Measurements from ENCODE around the gene DAAM1. TPM values are rescaled to one million over a fixed set of nuclear protein-coding genes. Genes with fewer than 3 reads are reported as not detected.

The DAAM1 gene
- total RNA-seq, 3 donors from 2014 or later: 50.1 to 95.9 (median 64.2) TPM

DNA sequence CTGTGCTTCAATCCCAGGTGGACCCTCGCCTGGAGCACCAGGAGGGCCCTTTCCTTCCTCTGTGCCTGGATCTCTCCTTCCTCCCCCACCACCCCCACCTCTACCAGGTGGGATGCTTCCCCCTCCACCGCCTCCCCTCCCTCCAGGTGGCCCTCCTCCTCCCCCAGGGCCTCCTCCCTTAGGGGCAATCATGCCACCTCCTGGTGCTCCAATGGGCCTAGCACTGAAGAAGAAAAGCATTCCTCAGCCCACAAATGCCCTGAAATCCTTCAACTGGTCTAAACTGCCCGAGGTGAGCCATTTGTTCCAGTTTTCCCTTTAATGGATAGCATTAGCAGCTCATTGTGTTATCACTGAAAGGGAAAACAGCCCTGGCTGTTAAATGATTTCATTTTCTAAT lies 142.8 kb downstream of the DAAM1 start:
- TF ChIP-seq POLR2AphosphoS5 (IDR thresholded peaks at IDR 0.05) (no peak), POLR2A (IDR thresholded peaks at IDR 0.05) (no peak)
- TF ChIP-seq, protein P1, sequence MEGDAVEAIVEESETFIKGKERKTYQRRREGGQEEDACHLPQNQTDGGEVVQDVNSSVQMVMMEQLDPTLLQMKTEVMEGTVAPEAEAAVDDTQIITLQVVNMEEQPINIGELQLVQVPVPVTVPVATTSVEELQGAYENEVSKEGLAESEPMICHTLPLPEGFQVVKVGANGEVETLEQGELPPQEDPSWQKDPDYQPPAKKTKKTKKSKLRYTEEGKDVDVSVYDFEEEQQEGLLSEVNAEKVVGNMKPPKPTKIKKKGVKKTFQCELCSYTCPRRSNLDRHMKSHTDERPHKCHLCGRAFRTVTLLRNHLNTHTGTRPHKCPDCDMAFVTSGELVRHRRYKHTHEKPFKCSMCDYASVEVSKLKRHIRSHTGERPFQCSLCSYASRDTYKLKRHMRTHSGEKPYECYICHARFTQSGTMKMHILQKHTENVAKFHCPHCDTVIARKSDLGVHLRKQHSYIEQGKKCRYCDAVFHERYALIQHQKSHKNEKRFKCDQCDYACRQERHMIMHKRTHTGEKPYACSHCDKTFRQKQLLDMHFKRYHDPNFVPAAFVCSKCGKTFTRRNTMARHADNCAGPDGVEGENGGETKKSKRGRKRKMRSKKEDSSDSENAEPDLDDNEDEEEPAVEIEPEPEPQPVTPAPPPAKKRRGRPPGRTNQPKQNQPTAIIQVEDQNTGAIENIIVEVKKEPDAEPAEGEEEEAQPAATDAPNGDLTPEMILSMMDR (IDR thresholded peaks at IDR 0.05): no peak
- H3K27ac ChIP-seq: peak overlapping the region in 1 of 2 donors; percentile 19
- H3K9me3 ChIP-seq: no peaks in the 10 kb centered on the region
- no peak overlapping the region for H3K4me3 ChIP-seq
- H3K27me3 ChIP-seq: no peaks in the 10 kb centered on the region
- no peaks in the 10 kb centered on the region for H3K36me3 ChIP-seq
- intact Hi-C loops (cut with DNase I; ENCODE audit: low total_unique reads): no loop called here
- H3K4me1 ChIP-seq: peaks cover 0 to 18% of the 10 kb centered on the region in 2 donors
- DNase-seq (ENCODE audit: low spot score in 2 of 2): no peak

DNA sequence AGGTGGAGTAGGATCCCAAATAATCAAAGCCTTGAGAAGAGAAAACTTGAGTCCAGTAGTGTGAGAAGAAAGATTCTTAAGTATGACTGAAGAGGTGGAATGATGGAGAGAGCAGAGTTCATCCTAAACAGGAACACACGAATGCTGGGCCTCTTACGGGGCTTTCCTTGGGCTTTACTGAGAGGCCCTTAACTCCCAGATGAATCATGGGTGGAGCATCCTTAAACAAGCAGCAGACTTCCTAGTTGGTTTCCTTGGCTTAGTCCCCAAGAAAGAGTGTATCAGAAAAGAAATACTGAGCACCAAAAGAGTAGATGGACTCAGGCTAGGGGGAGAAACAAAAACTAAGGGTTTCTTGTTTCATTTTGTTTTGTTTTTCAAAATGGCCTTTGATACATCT lies 144.3 kb downstream of the DAAM1 start:
- no peaks in the 10 kb centered on the region for H3K27me3 ChIP-seq
- no peak overlapping the region for H3K4me3 ChIP-seq
- H3K36me3 ChIP-seq: no peaks in the 10 kb centered on the region
- DNase-seq (ENCODE audit: low spot score in 2 of 2): no peak
- no peak for TF ChIP-seq POLR2AphosphoS5 (IDR thresholded peaks at IDR 0.05)
- TF ChIP-seq POLR2A (IDR thresholded peaks at IDR 0.05): no peak
- TF ChIP-seq, protein P1 (IDR thresholded peaks at IDR 0.05): no peak
- peaks cover 0 to 27% of the 10 kb centered on the region in 2 donors for H3K4me1 ChIP-seq
- peak overlapping the region; percentile 81 to 87 for H3K27ac ChIP-seq
- intact Hi-C loops (cut with DNase I; ENCODE audit: low total_unique reads): no loop called here
- no peaks in the 10 kb centered on the region for H3K9me3 ChIP-seq

DNA sequence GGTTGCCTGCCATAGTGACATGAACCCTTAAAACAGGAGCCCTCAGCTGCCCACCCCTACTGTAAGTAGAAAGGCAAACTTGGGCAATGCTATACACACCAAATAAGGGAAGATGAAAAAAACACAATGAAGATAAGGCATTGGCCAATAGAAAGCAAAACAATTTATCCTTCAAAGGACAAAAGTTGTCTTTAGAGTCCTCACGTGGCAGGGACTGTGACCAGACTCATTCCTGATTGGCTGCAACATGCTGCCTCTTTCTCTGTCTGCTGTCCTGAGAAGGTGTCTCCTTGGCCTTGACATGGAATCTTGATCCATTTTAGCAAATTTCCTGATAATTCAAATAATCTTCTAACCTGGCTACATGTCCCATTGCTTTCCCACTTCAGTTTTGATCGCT lies 144.8 kb downstream of the DAAM1 start:
- no peak for DNase-seq (ENCODE audit: low spot score in 2 of 2)
- Histone ChIP-seq H3K9me3 (no peaks in the 10 kb centered on the region), H3K27me3 (no peaks in the 10 kb centered on the region), H3K27ac (peak overlapping the region; percentile 81 to 87), H3K4me3 (no peak overlapping the region), H3K4me1 (peaks cover 0 to 29% of the 10 kb centered on the region in 2 donors), H3K36me3 (no peaks in the 10 kb centered on the region)
- intact Hi-C loops (cut with DNase I; ENCODE audit: low total_unique reads): no loop called here
- TF ChIP-seq, protein P1 (IDR thresholded peaks at IDR 0.05): no peak
- TF ChIP-seq POLR2AphosphoS5 (IDR thresholded peaks at IDR 0.05) (no peak), POLR2A (IDR thresholded peaks at IDR 0.05) (no peak)

DNA sequence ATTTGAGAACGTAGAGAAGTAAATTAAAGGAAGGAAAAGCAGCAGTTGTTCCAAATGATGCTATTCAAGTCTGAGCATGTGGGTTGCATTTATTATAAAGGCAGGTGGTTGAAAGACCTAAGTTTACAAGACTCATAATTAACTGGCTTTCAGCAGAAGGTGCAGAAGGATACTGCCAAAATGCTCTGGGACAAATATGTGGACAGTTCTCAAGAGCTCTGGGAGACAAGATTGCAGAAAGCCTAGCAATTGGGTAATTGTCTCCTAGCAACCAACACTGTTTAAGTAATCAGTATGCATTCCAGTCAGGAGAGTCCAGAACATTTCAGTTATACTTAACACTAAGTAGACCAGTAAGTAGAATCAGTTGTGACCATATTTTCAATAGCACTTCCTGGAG lies 145.2 kb downstream of the DAAM1 start:
- Histone ChIP-seq H3K36me3 (no peaks in the 10 kb centered on the region), H3K27me3 (no peaks in the 10 kb centered on the region), H3K27ac (peak overlapping the region; percentile 83 to 87), H3K9me3 (no peaks in the 10 kb centered on the region), H3K4me1 (peaks cover 0 to 29% of the 10 kb centered on the region in 2 donors), H3K4me3 (no peak overlapping the region)
- TF ChIP-seq, protein P1 (IDR thresholded peaks at IDR 0.05): no peak
- TF ChIP-seq POLR2AphosphoS5 (IDR thresholded peaks at IDR 0.05): peak in 1 of 3 donors; percentile 57
- intact Hi-C loops (cut with DNase I; ENCODE audit: low total_unique reads): no loop called here
- peak in 1 of 2 donors; percentile 72 for DNase-seq (ENCODE audit: low spot score in 2 of 2)

DNA sequence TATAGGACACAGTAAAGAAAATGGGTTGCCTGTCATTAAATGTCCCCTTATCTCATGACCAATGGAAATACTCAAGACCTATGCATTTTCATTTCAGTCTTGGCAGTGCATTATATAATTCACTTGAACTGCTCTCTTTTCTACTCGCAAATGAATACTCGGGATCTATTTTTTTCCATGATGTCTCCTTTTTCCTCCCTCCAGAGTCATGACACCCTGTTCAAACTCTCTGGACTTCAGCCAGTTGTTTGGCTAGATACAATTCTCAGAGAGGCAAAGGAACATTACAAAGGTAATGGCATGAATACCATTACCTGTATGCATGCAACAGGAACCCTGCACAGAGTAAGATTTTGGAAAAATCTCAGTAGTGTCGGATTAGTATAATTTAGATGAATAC lies 145.8 kb downstream of the DAAM1 start:
- no peak for DNase-seq (ENCODE audit: low spot score in 2 of 2)
- H3K36me3 ChIP-seq: no peaks in the 10 kb centered on the region
- H3K27ac ChIP-seq: peak overlapping the region; percentile 83 to 87
- H3K4me1 ChIP-seq: peaks cover 0 to 29% of the 10 kb centered on the region in 2 donors
- TF ChIP-seq POLR2AphosphoS5 (IDR thresholded peaks at IDR 0.05): no peak
- TF ChIP-seq, protein P1 (IDR thresholded peaks at IDR 0.05): no peak
- TF ChIP-seq POLR2A (IDR thresholded peaks at IDR 0.05): no peak
- no peaks in the 10 kb centered on the region for H3K27me3 ChIP-seq
- intact Hi-C loops (cut with DNase I; ENCODE audit: low total_unique reads): no loop called here
- no peak overlapping the region for H3K4me3 ChIP-seq
- no peaks in the 10 kb centered on the region for H3K9me3 ChIP-seq

Measured in breast epithelium (tissue), 4 donors.